Activated CD8-positive, alpha-beta memory T cell treated with anti-CD3 and anti-CD28 coated beads for 24 hours (primary cell): ENCODE measurements around the gene CHSY3.
"Not testable (repeated sequence)": the region's sequence is repeated elsewhere in the genome, so short reads cannot be mapped to it uniquely, and the experiment has no call there.

Source experiments
- DNase-seq: peaks from one replicate; pipeline ENCODE4 v3.0.0-alpha.2; 2020

The CHSY3 gene

GRCh38 chr5:130171699-130172098 lies 267.4 kb downstream of the CHSY3 start:
- no peak for DNase-seq

GRCh38 chr5:130183115-130183514 lies 278.9 kb downstream of the CHSY3 start:
- no peak for DNase-seq

DNA sequence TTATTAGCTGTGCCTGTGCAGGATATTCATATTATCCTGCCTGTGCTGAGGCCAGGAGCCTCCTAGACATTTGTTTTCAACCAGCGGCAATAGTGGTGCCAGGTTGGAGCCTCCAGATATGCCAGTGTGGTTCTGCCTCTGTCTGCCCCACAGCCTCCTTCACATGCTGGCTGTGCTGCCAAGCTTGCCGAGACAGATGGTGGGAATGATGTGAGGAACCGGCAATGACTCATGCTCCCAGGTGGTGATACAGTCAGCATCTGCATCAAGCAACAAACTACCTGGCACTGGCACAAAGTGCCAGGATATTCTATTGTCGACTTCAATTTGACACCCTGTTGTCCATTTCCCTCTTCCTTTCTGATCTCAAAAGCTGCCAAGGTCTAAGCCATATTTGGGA lies 285.7 kb downstream of the CHSY3 start:
- DNase-seq = no peak

GRCh38 chr5:130198927-130199326 lies 294.7 kb downstream of the CHSY3 start:
- no peak for DNase-seq

DNA sequence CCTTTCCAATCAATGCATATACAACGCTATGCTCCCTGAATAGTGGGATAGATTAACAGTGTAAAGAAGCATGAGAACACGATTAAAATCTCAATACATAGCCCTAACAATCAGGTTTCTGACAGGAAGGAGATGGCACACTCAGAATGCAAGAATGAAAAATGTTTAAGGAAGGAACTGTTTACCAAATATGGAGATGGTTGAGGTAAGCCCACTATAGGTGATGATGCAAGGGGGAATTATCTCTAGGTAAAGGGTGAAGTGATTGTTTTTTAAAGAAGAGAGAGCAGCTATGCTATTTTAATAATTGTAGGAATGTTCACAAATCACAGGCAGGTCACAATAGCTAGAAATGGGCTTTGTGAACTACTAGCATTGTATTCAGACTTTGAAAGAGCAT lies 302.4 kb downstream of the CHSY3 start:
- DNase-seq = no peak

GRCh38 chr5:130213607-130214006 lies 309.3 kb downstream of the CHSY3 start:
- DNase-seq = no peak

- no peak for DNase-seq
Observed at GRCh38 chr5:130216286-130216685, 312.0 kb downstream of the CHSY3 start.

DNA sequence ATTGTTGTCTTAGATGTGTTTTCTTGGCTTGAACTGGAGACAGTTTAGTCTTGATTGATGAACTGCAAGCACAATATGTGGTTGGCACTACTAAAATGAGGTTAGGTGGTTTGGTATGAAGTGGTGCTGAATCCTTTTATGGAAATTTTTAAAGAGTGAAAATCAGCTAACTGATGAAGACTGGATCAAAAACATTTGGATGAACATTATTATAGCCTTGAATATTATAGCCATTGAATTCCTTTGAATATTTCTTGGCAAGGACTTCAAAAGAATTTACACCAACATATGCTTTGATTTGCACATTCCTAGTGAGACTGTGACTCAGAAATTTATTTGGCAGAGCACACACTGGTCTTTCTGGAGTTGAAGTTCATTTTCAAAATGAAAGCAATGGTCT lies 318.3 kb downstream of the CHSY3 start:
- no peak for DNase-seq

- DNase-seq = not testable (repeated sequence)
Observed at GRCh38 chr5:130226556-130226955, 322.3 kb downstream of the CHSY3 start.

GRCh38 chr5:130227699-130228098 lies 323.4 kb downstream of the CHSY3 start:
- DNase-seq = no peak

DNA sequence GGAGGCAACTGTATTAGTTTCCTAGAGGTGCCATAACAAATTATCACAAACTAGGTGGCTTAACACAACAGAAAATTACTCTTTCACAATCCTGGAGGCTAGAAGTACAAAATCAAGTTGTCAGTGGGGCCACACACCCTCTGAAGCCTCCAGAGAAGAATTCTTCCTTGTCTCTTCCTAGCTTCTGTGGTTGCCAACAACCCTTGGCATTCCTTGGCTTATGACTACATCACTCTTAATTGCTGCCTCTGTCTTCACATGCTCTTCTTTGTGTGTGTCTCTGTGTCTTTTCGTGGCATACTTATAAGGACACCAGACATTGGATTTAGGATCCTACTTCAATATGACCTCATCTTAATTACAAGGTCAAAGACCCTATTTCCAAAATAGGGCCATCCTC lies 327.5 kb downstream of the CHSY3 start:
- no peak for DNase-seq

- DNase-seq = no peak
Observed at GRCh38 chr5:130234816-130235215, 330.6 kb downstream of the CHSY3 start.
